Neural cell (in vitro differentiated cells): ENCODE measurements around the gene MTREX. TPM values are rescaled to one million over a fixed set of nuclear protein-coding genes. Genes with fewer than 3 reads are reported as not detected.

ENCODE experiments used
- H2AFZ ChIP-seq: fragments of 200-600, 300-800 bp; sonication (generic), shearing (Covaris generic); 2 replicates; pipeline ENCODE4 v1.6.0; 2014; ENCODE audit warnings: low read depth, mild to moderate bottlenecking, antibody characterized with exemption, low read length, moderate library complexity
- H3F3A ChIP-seq: fragments of 200-600 bp; shearing (Covaris generic); 2 replicates; pipeline ENCODE4 v1.6.1; 2016; ENCODE audit warnings: mild to moderate bottlenecking, moderate library complexity, mixed read lengths, antibody characterized with exemption, low read length; ENCODE audit not compliant: insufficient read depth, poor library complexity, severe bottlenecking
- H3K27ac ChIP-seq: fragments of 200-600, 300-800 bp; sonication (generic), shearing (Covaris generic); 2 replicates; pipeline ENCODE4 v1.5.1; 2014; ENCODE audit warnings: mild to moderate bottlenecking, low read length, moderate library complexity
- H3K27me3 ChIP-seq: fragments of 300-800, 200-600 bp; sonication (generic), shearing (Covaris generic); 2 replicates; pipeline ENCODE4 v1.6.0; 2014; ENCODE audit warnings: mild to moderate bottlenecking, low read depth, low read length, moderate library complexity; ENCODE audit not compliant: insufficient read depth
- H3K36me3 ChIP-seq: fragments of 300-800, 200-600 bp; sonication (generic), shearing (Covaris generic); 2 replicates; pipeline ENCODE4 v1.5.1; 2014; ENCODE audit warnings: mild to moderate bottlenecking, antibody characterized with exemption, low read length, moderate library complexity; ENCODE audit not compliant: insufficient read depth
- H3K4me2 ChIP-seq: fragments of 300-800, 200-600 bp; sonication (generic), shearing (Covaris generic); 2 replicates; pipeline ENCODE4 v1.6.0; 2014; ENCODE audit warnings: mild to moderate bottlenecking, low read length
- H3K4me3 ChIP-seq: fragments of 300-800, 200-600 bp; sonication (generic), shearing (Covaris generic); 2 replicates; pipeline ENCODE4 v1.5.1; 2014; ENCODE audit warnings: mild to moderate bottlenecking, low read length, moderate library complexity
- H3K79me2 ChIP-seq: fragments of 200-600 bp; shearing (Covaris generic); replicated peaks from 2 replicates; pipeline ENCODE4 v1.6.0; 2014; ENCODE audit warnings: mild to moderate bottlenecking, low read length, moderate library complexity; ENCODE audit not compliant: insufficient read depth
- H3K9ac ChIP-seq: fragments of 300-800, 200-600 bp; sonication (generic), shearing (Covaris generic); 2 replicates; pipeline ENCODE4 v1.6.1; 2016; ENCODE audit warnings: mild to moderate bottlenecking, low read length, mixed read lengths
- H3K9me2 ChIP-seq: fragments of 200-600 bp; shearing (Covaris generic); 2 replicates; pipeline ENCODE4 v1.6.1; 2016; ENCODE audit warnings: mild to moderate bottlenecking, low read length, mixed read lengths; ENCODE audit not compliant: insufficient read depth
- H3K9me3 ChIP-seq: fragments of 200-600, 300-800 bp; sonication (generic), shearing (Covaris generic); 2 replicates; pipeline ENCODE4 v1.6.1; 2016; ENCODE audit warnings: mild to moderate bottlenecking, mixed run types, low read length, moderate library complexity, mixed read lengths
- H4K20me1 ChIP-seq: fragments of 200-600 bp; shearing (Covaris generic); 2 replicates; pipeline ENCODE4 v1.6.1; 2016; ENCODE audit warnings: mild to moderate bottlenecking, mixed run types; ENCODE audit not compliant: insufficient read depth
- CTCF ChIP-seq: fragments of 450-650 bp; IDR thresholded peaks from 2 replicates; pipeline ENCODE4 v1.5.1; 2014; ENCODE audit warnings: antibody characterized with exemption, mild to moderate bottlenecking, moderate library complexity; ENCODE audit not compliant: poor library complexity, severe bottlenecking
- EP300 ChIP-seq: fragments of 450-650 bp; conservative IDR thresholded peaks from 2 replicates; pipeline ENCODE4 v1.6.1; 2014; ENCODE audit warnings: antibody characterized with exemption, mild to moderate bottlenecking, moderate library complexity; ENCODE audit not compliant: poor library complexity, severe bottlenecking
- EZH2 ChIP-seq: fragments of 200-600, 300-800 bp; shearing (Covaris generic), sonication (generic); IDR thresholded peaks from 2 replicates; pipeline ENCODE4 v1.6.1; 2014; ENCODE audit warnings: antibody characterized with exemption, low read length, borderline replicate concordance, mild to moderate bottlenecking; ENCODE audit not compliant: insufficient read depth, poor library complexity, severe bottlenecking
- MXI1 ChIP-seq: fragments of 450-650 bp; conservative IDR thresholded peaks from 2 replicates; pipeline ENCODE4 v1.6.1; 2014; ENCODE audit warnings: antibody characterized with exemption, mild to moderate bottlenecking; ENCODE audit not compliant: poor library complexity, severe bottlenecking
- POLR2AphosphoS5 ChIP-seq: IDR thresholded peaks from 2 replicates; pipeline ENCODE4 v1.6.1; 2012
- RAD21 ChIP-seq: fragments of 450-650 bp; conservative IDR thresholded peaks from 2 replicates; pipeline ENCODE4 v1.6.1; 2014; ENCODE audit warnings: antibody characterized with exemption, mild to moderate bottlenecking, moderate library complexity
- REST ChIP-seq: IDR thresholded peaks from 2 replicates; pipeline ENCODE4 v1.6.1; 2012; ENCODE audit warnings: borderline replicate concordance
- SMC3 ChIP-seq: fragments of 450-650 bp; conservative IDR thresholded peaks from 2 replicates; pipeline ENCODE4 v1.6.1; 2014; ENCODE audit warnings: antibody characterized with exemption, mild to moderate bottlenecking, moderate library complexity; ENCODE audit not compliant: poor library complexity
- TAF1 ChIP-seq: IDR thresholded peaks from 2 replicates; pipeline ENCODE4 v1.6.1; 2012; ENCODE audit warnings: low read depth
- polyA plus RNA-seq: library from polyadenylated mRNA; depleted of rRNA; stranded (reverse); fragments of >200 nt; gene quantifications from 2 replicates; pipeline ENCODE4 v1.2.3, GENCODE V29; 2014

Gene MTREX
- polyA plus RNA-seq, 1 donor from 2014 or later, result 77.6 TPM

- no peak overlapping the region for H3K27ac ChIP-seq
- no peak overlapping the region for H3K4me3 ChIP-seq
- H4K20me1 ChIP-seq, result no peaks in the 10 kb centered on the region
- TF ChIP-seq CTCF, result no peak
- TF ChIP-seq TAF1, result no peak
- no peak for TF ChIP-seq MXI1
- no peak for TF ChIP-seq POLR2AphosphoS5
- no peak for TF ChIP-seq EZH2
- TF ChIP-seq EP300, result no peak
- no peak for TF ChIP-seq RAD21
- TF ChIP-seq REST, result no peak
- no peak for TF ChIP-seq SMC3
- H3K27me3 ChIP-seq, result no peaks in the 10 kb centered on the region
- H3F3A ChIP-seq, result no peaks in the 10 kb centered on the region
- no peaks in the 10 kb centered on the region for H3K79me2 ChIP-seq
- no peak overlapping the region for H2AFZ ChIP-seq
- no peak overlapping the region for H3K9ac ChIP-seq
- peaks cover 18% of the 10 kb centered on the region for H3K36me3 ChIP-seq
- H3K9me3 ChIP-seq, result peaks cover 5% of the 10 kb centered on the region
- H3K4me2 ChIP-seq, result no peak overlapping the region
- no peaks in the 10 kb centered on the region for H3K9me2 ChIP-seq
Measured at GRCh38 chr5:55427157-55427556, 119.4 kb downstream of the MTREX start.

GRCh38 chr5:55429221-55429612, 121.4 kb downstream of the MTREX start:
- H3F3A ChIP-seq, result no peaks in the 10 kb centered on the region
- H3K4me2 ChIP-seq, result no peak overlapping the region
- no peaks in the 10 kb centered on the region for H3K9me2 ChIP-seq
- H4K20me1 ChIP-seq, result no peaks in the 10 kb centered on the region
- peaks cover 13% of the 10 kb centered on the region for H3K36me3 ChIP-seq
- TF ChIP-seq POLR2AphosphoS5 (no peak), REST (no peak), EZH2 (no peak), MXI1 (no peak), CTCF (no peak), RAD21 (no peak), TAF1 (no peak), EP300 (no peak), SMC3 (no peak)
- no peaks in the 10 kb centered on the region for H3K27me3 ChIP-seq
- H3K27ac ChIP-seq, result no peak overlapping the region
- H3K79me2 ChIP-seq, result no peaks in the 10 kb centered on the region
- no peak overlapping the region for H3K4me3 ChIP-seq
- H3K9me3 ChIP-seq, result peaks cover 5% of the 10 kb centered on the region
- H2AFZ ChIP-seq, result no peak overlapping the region
- no peak overlapping the region for H3K9ac ChIP-seq
